Caco-2 (cell line): Measurements from ENCODE around the gene MSRB3. TPM values are rescaled to one million over a fixed set of nuclear protein-coding genes. Genes with fewer than 3 reads are reported as not detected.

Experiments used
- BruUV-seq: library from RNA; stranded (reverse); fragments of 400-500 nt; replicated peaks from 2 replicates; lab custom pipeline; 2021; lab: Mats Ljungman, UMichigan
- CTCF ChIA-PET: fragments of 300-600 bp; sonication (Branson Sonifier 250); formaldehyde crosslinking; loops from one replicate; lab custom pipeline; 2022; ENCODE audit warnings: antibody characterized with exemption; lab: Charles Lee
- POLR2A ChIA-PET: fragments of 300-600 bp; sonication (Branson Sonifier 250); formaldehyde crosslinking; loops from one replicate; lab custom pipeline; 2022; ENCODE audit warnings: antibody characterized with exemption; lab: Charles Lee
- DNase-seq, 2 experiments: peaks; one replicate each; pipeline versions ENCODE4 v3.0.0 to v3.0.0-alpha.2; 2020 to 2022
- H3K27me3 ChIP-seq: replicated peaks from 2 replicates; pipeline ENCODE4 v1.6.0; 2011; ENCODE audit warnings: low read length; ENCODE audit not compliant: control insufficient read depth, insufficient read depth
- H3K36me3 ChIP-seq: 2 replicates; pipeline ENCODE4 v1.5.1; 2011; ENCODE audit warnings: low read length; ENCODE audit not compliant: control insufficient read depth, insufficient read depth
- H3K4me1 ChIP-seq: fragments of 250-450 bp; sonication (Bioruptor Pico); 2 replicates; pipeline ENCODE4 v1.5.1; 2020; ENCODE audit warnings: mild to moderate bottlenecking
- H3K4me3 ChIP-seq: 2 replicates; pipeline ENCODE4 v1.5.1; 2011; ENCODE audit warnings: low read depth, mild to moderate bottlenecking, control low read depth, low read length
- H3K9me3 ChIP-seq: fragments of 250-450 bp; sonication (Bioruptor Pico); 2 replicates; pipeline ENCODE4 v1.5.1; 2020; ENCODE audit warnings: mild to moderate bottlenecking, moderate library complexity
- H3K27ac Mint-ChIP-seq: one replicate; pipeline ENCODE4 v1.8.0; 2022; ENCODE audit warnings: mixed read lengths; ENCODE audit not compliant: unreplicated experiment
- H3K27me3 Mint-ChIP-seq: one replicate; pipeline ENCODE4 v1.8.0; 2022; ENCODE audit warnings: mixed read lengths; ENCODE audit not compliant: insufficient read depth, unreplicated experiment
- H3K36me3 Mint-ChIP-seq: one replicate; pipeline ENCODE4 v1.8.0; 2022; ENCODE audit warnings: mild to moderate bottlenecking, mixed read lengths; ENCODE audit not compliant: insufficient read depth, unreplicated experiment
- H3K4me1 Mint-ChIP-seq: one replicate; pipeline ENCODE4 v1.8.0; 2022; ENCODE audit warnings: low read depth, mixed read lengths; ENCODE audit not compliant: unreplicated experiment
- H3K4me3 Mint-ChIP-seq: one replicate; pipeline ENCODE4 v1.8.0; 2022; ENCODE audit warnings: mild to moderate bottlenecking, moderate library complexity, mixed read lengths; ENCODE audit not compliant: unreplicated experiment
- H3K9me3 Mint-ChIP-seq: one replicate; pipeline ENCODE4 v1.8.0; 2022; ENCODE audit warnings: mixed read lengths; ENCODE audit not compliant: unreplicated experiment
- CTCF ChIP-seq, 2 experiments: fragments of 200-600 bp in 1 of 2; IDR thresholded peaks; 1 replicate in 1 of 2; 2 replicates in 1 of 2; pipeline versions ENCODE4 v1.5.1 to v1.8.0; 2011 to 2022; ENCODE audit warnings: antibody characterized with exemption in 1 of 2, control low read depth in 1 of 2, inconsistent platforms in 1 of 2, low read depth in 1 of 2, low read length in 1 of 2, mild to moderate bottlenecking in 1 of 2, moderate library complexity in 1 of 2; ENCODE audit not compliant: insufficient read depth in 1 of 2, severe bottlenecking in 1 of 2, unreplicated experiment in 1 of 2
- intact Hi-C: fragments of 100-400 bp; cut with micrococcal nuclease; formaldehyde crosslinking; loops from one replicate; pipeline ENCODE4 v1.10.0; 2022; ENCODE audit not compliant: unreplicated experiment
- total RNA-seq: library from RNA; stranded (reverse); gene quantifications from 2 replicates; pipeline ENCODE4 v1.2.3, GENCODE V29; 2022

The MSRB3 gene
- total RNA-seq, 1 experiment from 2014 or later: 7.7 TPM

- Histone ChIP-seq H3K4me1 (peaks cover 5% of the 10 kb centered on the region), H3K4me3 (no peak overlapping the region), H3K36me3 (no peaks in the 10 kb centered on the region), H3K9me3 (no peaks in the 10 kb centered on the region), H3K27me3 (no peaks in the 10 kb centered on the region)
- Mint-ChIP-seq H3K4me3 (no peak overlapping the region), H3K27me3 (no peaks in the 10 kb centered on the region), H3K27ac (no peak overlapping the region), H3K4me1 (peaks cover 10% of the 10 kb centered on the region), H3K9me3 (no peaks in the 10 kb centered on the region), H3K36me3 (no peaks in the 10 kb centered on the region)
- intact Hi-C loops: loop anchor here (5.0 to 10.0 kb wide), 2 partner anchors 172 to 411 kb away; no protein-coding TSS in a partner anchor
- BruUV-seq: no TSS peak
- POLR2A ChIA-PET: no interaction called here
- no peak for TF ChIP-seq CTCF (IDR thresholded peaks at IDR 0.05; ENCODE audit: insufficient read depth in 1 of 2, low read depth in 1 of 2, low read length in 1 of 2, severe bottlenecking in 1 of 2, unreplicated experiment in 1 of 2)
- DNase-seq: no peak
- CTCF ChIA-PET: interaction anchor here (0.6 kb wide), 1 partner anchor 115 kb away, joined by 4 read pairs; no protein-coding TSS in a partner anchor
These were observed 24.4 kb downstream of the MSRB3 start for GRCh38 chr12:65302891-65303290.

- H3K36me3 ChIP-seq: no peaks in the 10 kb centered on the region
- POLR2A ChIA-PET: no interaction called here
- peaks cover 5% of the 10 kb centered on the region for H3K4me1 ChIP-seq
- TF ChIP-seq CTCF (IDR thresholded peaks at IDR 0.05; ENCODE audit: insufficient read depth in 1 of 2, low read depth in 1 of 2, low read length in 1 of 2, severe bottlenecking in 1 of 2, unreplicated experiment in 1 of 2): no peak
- H3K9me3 ChIP-seq: no peaks in the 10 kb centered on the region
- no peaks in the 10 kb centered on the region for H3K27me3 ChIP-seq
- no TSS peak for BruUV-seq
- DNase-seq: no peak
- H3K27ac Mint-ChIP-seq: no peak overlapping the region
- peaks cover 10% of the 10 kb centered on the region for H3K4me1 Mint-ChIP-seq
- H3K4me3 ChIP-seq: no peak overlapping the region
- no peaks in the 10 kb centered on the region for H3K9me3 Mint-ChIP-seq
- no peaks in the 10 kb centered on the region for H3K36me3 Mint-ChIP-seq
- no peak overlapping the region for H3K4me3 Mint-ChIP-seq
- CTCF ChIA-PET: interaction anchor here (0.7 kb wide), 1 partner anchor 571 kb away, joined by 6 read pairs; no protein-coding TSS in a partner anchor
- intact Hi-C loops: loop anchor here (10.0 kb wide), 1 partner anchor 169 kb away; no protein-coding TSS in a partner anchor
- H3K27me3 Mint-ChIP-seq: no peaks in the 10 kb centered on the region
These were observed 27.0 kb downstream of the MSRB3 start for GRCh38 chr12:65305346-65305950.

- ChIA-PET CTCF (interaction anchor here (0.9 kb wide), 1 partner anchor 702 kb away, joined by 3 read pairs; no protein-coding TSS in a partner anchor), POLR2A (no interaction called here)
- Mint-ChIP-seq H3K4me3 (peak overlapping the region; percentile 67), H3K36me3 (no peaks in the 10 kb centered on the region), H3K27me3 (no peaks in the 10 kb centered on the region), H3K4me1 (peaks cover 10% of the 10 kb centered on the region), H3K9me3 (no peaks in the 10 kb centered on the region), H3K27ac (peak overlapping the region; percentile 55)
- peaks cover 5% of the 10 kb centered on the region for H3K4me1 ChIP-seq
- peak; percentile 53 to 75 for TF ChIP-seq CTCF (IDR thresholded peaks at IDR 0.05; ENCODE audit: insufficient read depth in 1 of 2, low read depth in 1 of 2, low read length in 1 of 2, severe bottlenecking in 1 of 2, unreplicated experiment in 1 of 2)
- peak overlapping the region; percentile 12; the same call in 1 of the 2 replicates for H3K4me3 ChIP-seq
- intact Hi-C loops: loop anchor here (1.0 to 10.0 kb wide), 6 partner anchors 168 to 801 kb away; no protein-coding TSS in a partner anchor
- DNase-seq: peak in 1 of 2 experiments; percentile 52
- no peaks in the 10 kb centered on the region for H3K36me3 ChIP-seq
- no TSS peak for BruUV-seq
- no peaks in the 10 kb centered on the region for H3K9me3 ChIP-seq
- H3K27me3 ChIP-seq: no peaks in the 10 kb centered on the region
These were observed 28.1 kb downstream of the MSRB3 start for GRCh38 chr12:65306366-65307168.
